GM18867 (cell line): Measurements from ENCODE around the gene ARHGEF10L.

Experiments used
- ATAC-seq: cut with Tn5 transposase; IDR thresholded peaks from one replicate; pipeline ENCODE4 v1.9.1; 2021; ENCODE audit warnings: mild to moderate bottlenecking, moderate library complexity; ENCODE audit not compliant: unreplicated experiment

The ARHGEF10L gene

GRCh38 chr1:17630048-17630830 is 90.7 kb downstream of the ARHGEF10L start:
- ATAC-seq, result no peak

- no peak for ATAC-seq
These were observed 91.5 kb downstream of the ARHGEF10L start for GRCh38 chr1:17630986-17631385.

GRCh38 chr1:17631410-17631809 is 91.9 kb downstream of the ARHGEF10L start:
- ATAC-seq, result no peak

GRCh38 chr1:17632106-17632505 is 92.6 kb downstream of the ARHGEF10L start:
- ATAC-seq, result no peak

- ATAC-seq, result no peak
These were observed 93.2 kb downstream of the ARHGEF10L start for GRCh38 chr1:17632541-17633184.

GRCh38 chr1:17633654-17634053 is 94.2 kb downstream of the ARHGEF10L start:
- no peak for ATAC-seq

- no peak for ATAC-seq
These were observed 95.8 kb downstream of the ARHGEF10L start for GRCh38 chr1:17635276-17635675.

- no peak for ATAC-seq
These were observed 96.3 kb downstream of the ARHGEF10L start for GRCh38 chr1:17635811-17636210.

GRCh38 chr1:17636612-17637011 is 97.1 kb downstream of the ARHGEF10L start:
- ATAC-seq, result no peak

- no peak for ATAC-seq
These were observed 97.6 kb downstream of the ARHGEF10L start for GRCh38 chr1:17637055-17637454.

GRCh38 chr1:17639703-17640340 is 100.3 kb downstream of the ARHGEF10L start:
- ATAC-seq, result no peak

- ATAC-seq, result no peak
These were observed 100.9 kb downstream of the ARHGEF10L start for GRCh38 chr1:17640393-17640792.

- ATAC-seq, result no peak
These were observed 101.5 kb downstream of the ARHGEF10L start for GRCh38 chr1:17640975-17641374.

- ATAC-seq, result no peak
These were observed 102.7 kb downstream of the ARHGEF10L start for GRCh38 chr1:17642169-17642568.

- ATAC-seq, result no peak
These were observed 103.4 kb downstream of the ARHGEF10L start for GRCh38 chr1:17642943-17643342.

GRCh38 chr1:17643861-17644703 is 104.6 kb downstream of the ARHGEF10L start:
- no peak for ATAC-seq

- ATAC-seq, result no peak
These were observed 105.8 kb downstream of the ARHGEF10L start for GRCh38 chr1:17645068-17645911.

- no peak for ATAC-seq
These were observed 107.2 kb downstream of the ARHGEF10L start for GRCh38 chr1:17646444-17647280.

GRCh38 chr1:17648457-17649145 is 109.1 kb downstream of the ARHGEF10L start:
- ATAC-seq, result no peak
